ENCODE measurements around the gene GTPBP3. TPM values are rescaled to one million over a fixed set of nuclear protein-coding genes. Genes with fewer than 3 reads are reported as not detected.
"Not testable (repeated sequence)": the region's sequence is repeated elsewhere in the genome, so short reads cannot be mapped to it uniquely, and the experiment has no call there.

Gene GTPBP3
- total RNA-seq, 3 donors from 2014 or later = 96.4 to 122 (median 106) TPM

DNA sequence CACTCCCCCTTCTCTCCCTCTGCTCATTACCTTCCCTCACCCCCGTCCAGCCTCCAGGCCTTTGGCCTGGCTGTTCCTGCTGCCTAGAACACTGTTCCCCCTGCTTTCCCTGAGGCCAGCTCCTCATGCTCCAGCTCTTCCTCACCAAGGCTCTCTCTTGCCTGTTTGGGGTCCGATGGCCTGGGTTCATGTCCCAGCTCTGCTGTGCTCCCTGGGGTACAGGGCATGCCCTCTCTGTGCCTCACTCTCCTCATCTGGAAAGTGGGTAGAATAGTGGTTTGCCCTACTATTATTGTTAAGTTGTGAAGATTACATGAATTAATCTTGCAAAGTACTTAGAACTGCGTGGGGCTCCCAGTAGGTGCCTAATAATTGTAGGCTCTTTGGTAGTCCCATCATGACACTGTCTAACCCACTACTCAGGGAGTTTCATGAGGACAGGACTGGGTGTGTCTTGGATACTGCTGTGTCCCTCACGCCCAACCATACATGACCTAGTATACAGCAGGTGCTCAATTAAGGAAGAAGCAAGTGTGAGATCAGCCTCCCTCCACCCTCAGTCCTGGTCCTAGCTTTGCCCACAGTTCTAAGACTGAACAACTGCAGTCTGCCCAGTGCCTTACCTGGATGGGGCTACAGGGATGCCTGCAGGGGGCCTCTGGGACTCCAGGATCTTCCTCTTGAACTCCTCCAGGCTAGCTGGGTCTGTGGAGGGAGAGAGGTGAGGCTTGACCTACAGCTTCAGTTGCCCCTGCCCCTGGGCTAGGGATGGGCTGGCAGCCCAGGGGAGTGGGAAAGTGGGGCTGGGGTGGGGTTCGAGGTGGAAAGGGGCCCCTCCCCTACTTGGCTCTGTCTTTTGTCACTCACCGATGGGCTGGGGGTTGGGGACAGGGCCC, 22.8 kb downstream of the GTPBP3 start:
- Mint-ChIP-seq H3K9me3 (no peaks in the 10 kb centered on the region), H3K4me1 (ENCODE audit: low read depth) (no peaks in the 10 kb centered on the region), H3K36me3 (ENCODE audit: insufficient read depth) (no peaks in the 10 kb centered on the region), H3K4me3 (no peak overlapping the region), H3K27me3 (ENCODE audit: low read depth) (peaks cover 2% of the 10 kb centered on the region)
- ATAC-seq = no peak
- no peak for DNase-seq

DNA sequence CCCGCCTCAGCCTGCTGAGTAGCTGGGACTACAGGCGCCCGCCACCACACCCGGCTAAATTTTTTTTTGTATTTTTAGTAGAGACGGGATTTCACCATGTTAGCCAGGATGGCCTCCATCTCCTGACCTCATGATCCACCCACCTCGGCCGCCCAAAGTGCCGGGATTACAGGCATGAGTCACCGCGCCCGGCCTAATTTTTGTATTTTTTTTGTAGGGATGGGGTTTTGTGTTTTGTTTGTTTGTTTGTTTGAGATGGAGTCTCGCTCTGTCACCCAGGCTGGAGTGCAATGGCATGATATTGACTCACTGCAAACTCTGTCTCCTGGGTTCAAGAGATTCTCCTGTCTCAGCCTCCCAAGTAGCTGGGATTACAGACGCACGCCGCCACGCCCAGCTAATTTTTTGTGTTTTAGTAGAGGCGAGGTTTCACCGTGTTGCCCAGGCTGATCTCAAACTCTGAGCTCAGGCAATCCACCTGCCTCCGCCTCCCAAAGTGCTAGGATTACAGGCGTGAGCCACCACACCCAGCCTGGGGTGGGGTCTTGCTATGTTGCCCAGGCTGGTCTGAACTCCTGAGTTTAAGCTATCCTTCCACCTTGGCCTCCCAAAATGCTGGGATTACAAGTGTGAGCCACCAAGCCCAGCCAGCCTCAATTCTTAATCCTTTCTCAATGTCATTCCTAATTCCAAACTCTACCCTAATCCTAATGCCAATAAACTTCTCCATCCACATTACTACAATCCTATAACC, 26.7 kb downstream of the GTPBP3 start:
- not testable (repeated sequence) for H3K36me3 Mint-ChIP-seq (ENCODE audit: insufficient read depth); DNase-seq; H3K27me3 Mint-ChIP-seq (ENCODE audit: low read depth); ATAC-seq; H3K4me3 Mint-ChIP-seq; H3K9me3 Mint-ChIP-seq; H3K4me1 Mint-ChIP-seq (ENCODE audit: low read depth)

DNA sequence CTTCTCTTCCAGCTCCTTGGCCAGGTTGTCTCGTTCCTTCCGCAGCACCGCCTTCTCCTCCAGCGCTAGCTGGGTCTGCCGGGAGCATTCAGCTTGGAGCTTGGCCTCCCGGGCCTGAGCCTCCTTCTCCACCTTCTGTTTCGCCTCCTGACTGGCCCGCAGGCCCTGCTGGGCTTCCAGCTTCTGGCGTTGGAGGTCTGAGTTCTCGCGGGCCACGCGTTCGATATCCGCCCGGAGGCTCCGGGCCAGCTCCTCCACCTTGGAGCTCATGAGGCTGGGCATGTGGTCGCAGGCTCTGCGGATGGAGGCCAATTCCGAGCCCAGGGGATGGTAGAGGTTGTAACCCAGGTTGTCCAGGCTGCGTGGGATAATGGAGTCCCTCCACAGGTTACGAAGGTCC, 28.0 kb downstream of the GTPBP3 start:
- DNase-seq = no peak
- Mint-ChIP-seq H3K4me1 (ENCODE audit: low read depth) (peaks cover 3% of the 10 kb centered on the region), H3K36me3 (ENCODE audit: insufficient read depth) (no peaks in the 10 kb centered on the region), H3K27me3 (ENCODE audit: low read depth) (peaks cover 10% of the 10 kb centered on the region), H3K9me3 (no peaks in the 10 kb centered on the region), H3K4me3 (no peak overlapping the region)
- no peak for ATAC-seq

DNA sequence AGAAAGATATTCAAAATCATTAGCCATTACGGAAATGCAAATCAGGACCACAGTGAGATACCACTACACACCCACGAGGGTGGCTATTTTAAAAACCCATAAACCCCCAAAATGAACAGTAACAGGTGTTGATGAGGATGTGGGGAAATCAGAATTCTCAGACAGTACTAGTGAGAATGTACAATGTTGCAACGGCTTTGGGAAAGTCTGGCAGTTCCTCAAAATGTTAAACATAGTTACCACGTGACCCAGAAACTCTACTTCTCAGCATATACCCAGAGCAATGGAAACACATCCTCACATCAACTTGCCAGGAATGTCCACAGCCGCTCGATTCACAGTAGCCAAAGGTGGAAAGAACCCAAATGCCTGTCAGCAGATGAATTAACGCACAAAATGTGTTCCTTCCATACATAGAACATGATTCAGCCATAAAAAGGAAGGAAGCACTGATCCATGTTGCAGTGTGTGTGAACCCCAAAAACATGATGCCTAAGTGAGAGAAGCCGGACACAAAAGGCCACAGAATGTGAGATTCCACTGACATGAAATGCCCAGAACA, 32.8 kb downstream of the GTPBP3 start:
- ATAC-seq = no peak
- no peak for DNase-seq
- no peaks in the 10 kb centered on the region for H3K36me3 Mint-ChIP-seq (ENCODE audit: insufficient read depth)
- H3K27me3 Mint-ChIP-seq (ENCODE audit: low read depth) = peaks cover 11% of the 10 kb centered on the region
- H3K9me3 Mint-ChIP-seq = no peaks in the 10 kb centered on the region
- H3K4me1 Mint-ChIP-seq (ENCODE audit: low read depth) = peaks cover 3% of the 10 kb centered on the region
- H3K4me3 Mint-ChIP-seq = no peak overlapping the region

DNA sequence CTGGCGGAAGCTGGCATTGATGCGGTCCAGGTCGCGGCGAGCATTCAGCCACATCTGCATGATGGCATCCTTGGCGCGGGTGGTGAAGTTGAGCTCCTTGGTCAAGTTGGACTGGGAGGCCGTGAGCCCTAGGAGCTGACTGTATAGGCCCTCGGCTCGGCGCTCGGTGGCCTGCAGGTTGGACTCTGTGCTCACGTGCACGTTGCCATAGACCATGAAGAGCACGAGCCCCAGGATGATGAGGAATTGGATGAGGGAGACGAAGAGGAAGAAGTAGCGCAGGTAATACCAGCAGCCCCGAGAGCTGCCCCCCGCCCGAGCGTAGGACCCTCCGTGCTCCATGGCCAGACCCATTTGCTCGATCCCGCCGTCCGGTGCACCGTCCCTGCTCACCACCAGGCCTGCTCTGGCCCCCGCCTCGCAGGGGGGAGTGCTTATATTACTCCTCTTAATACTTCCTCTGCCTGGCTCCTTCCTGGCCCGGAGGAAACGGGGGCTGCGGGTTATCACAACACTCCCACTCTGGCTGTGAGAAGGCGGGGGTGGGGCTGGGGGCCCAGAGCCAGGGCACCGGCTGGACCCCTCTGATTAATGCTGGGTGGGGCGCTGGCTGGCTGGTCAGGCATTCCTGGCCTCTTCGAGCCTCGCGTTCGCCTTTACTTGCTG, 39.7 kb downstream of the GTPBP3 start, which contains the start of gene PLVAP:
TSS of gene PLVAP (minus strand) at position 408 of the 666 bp plus-strand sequence. CDS start at position 354, 54 bp downstream.
- no peak for ATAC-seq
- no peak within 1 kb of the TSS for H3K4me3 Mint-ChIP-seq

DNA sequence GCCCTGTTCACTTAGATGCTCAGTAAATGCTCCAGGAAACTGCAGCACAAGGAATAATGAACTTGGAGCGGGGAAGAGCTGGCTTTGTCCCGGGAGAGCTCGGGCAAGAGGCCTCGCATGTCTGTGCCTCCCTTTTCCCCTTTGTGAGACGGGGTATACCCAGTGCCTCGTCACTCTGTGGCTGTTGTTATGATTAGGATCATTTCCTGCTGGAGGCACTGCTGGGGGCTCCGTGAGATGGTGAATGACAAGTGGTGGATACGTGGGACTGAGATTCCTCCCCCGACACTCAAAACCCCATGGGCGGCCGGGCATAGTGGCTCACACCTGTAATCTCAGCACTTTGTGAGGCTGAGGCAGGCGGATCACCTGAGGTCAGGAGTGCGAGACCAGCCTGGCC, 40.9 kb downstream of the GTPBP3 start:
- Mint-ChIP-seq H3K4me1 (ENCODE audit: low read depth) (peaks cover 8% of the 10 kb centered on the region), H3K27me3 (ENCODE audit: low read depth) (peaks cover 14% of the 10 kb centered on the region), H3K36me3 (ENCODE audit: insufficient read depth) (no peaks in the 10 kb centered on the region), H3K9me3 (no peaks in the 10 kb centered on the region), H3K4me3 (no peak overlapping the region)
- DNase-seq (no peak), ATAC-seq (no peak)

More for the DNA sequence above, 39.7 kb downstream of the GTPBP3 start, which contains the start of gene PLVAP:
- H3K27me3 Mint-ChIP-seq (ENCODE audit: low read depth) = peaks cover 17% of the 10 kb centered on the region
- H3K4me1 Mint-ChIP-seq (ENCODE audit: low read depth) = peaks cover 3% of the 10 kb centered on the region
- no peak for DNase-seq
- no peaks in the 10 kb centered on the region for H3K9me3 Mint-ChIP-seq
- H3K36me3 Mint-ChIP-seq (ENCODE audit: insufficient read depth) = no peaks in the 10 kb centered on the region

DNA sequence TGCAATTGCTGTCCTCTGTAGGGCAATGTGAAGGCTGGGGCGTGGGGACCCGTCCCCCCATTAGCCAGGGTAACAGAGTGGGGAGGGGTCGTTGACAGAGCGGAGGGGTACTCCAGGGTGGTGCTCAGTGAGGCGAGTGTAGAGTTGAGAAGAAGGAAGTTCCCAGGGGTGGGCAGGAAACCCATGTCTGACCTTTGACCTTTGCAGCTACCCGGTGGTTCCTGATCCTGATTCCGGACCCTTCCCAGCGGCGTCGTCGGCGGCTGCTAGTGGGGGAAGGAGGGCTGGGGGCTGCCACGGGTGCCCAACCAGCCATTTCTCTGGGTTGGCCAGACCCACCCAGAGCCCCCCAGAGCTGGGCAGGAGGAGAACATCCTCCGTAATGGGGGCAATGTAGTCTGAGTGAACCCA, 41.9 kb downstream of the GTPBP3 start:
- ATAC-seq (no peak), DNase-seq (no peak)
- peak overlapping the region; percentile 6 for H3K4me3 Mint-ChIP-seq
- H3K36me3 Mint-ChIP-seq (ENCODE audit: insufficient read depth) = no peaks in the 10 kb centered on the region
- H3K9me3 Mint-ChIP-seq = no peaks in the 10 kb centered on the region
- H3K4me1 Mint-ChIP-seq (ENCODE audit: low read depth) = peaks cover 10% of the 10 kb centered on the region
- H3K27me3 Mint-ChIP-seq (ENCODE audit: low read depth) = peaks cover 14% of the 10 kb centered on the region

DNA sequence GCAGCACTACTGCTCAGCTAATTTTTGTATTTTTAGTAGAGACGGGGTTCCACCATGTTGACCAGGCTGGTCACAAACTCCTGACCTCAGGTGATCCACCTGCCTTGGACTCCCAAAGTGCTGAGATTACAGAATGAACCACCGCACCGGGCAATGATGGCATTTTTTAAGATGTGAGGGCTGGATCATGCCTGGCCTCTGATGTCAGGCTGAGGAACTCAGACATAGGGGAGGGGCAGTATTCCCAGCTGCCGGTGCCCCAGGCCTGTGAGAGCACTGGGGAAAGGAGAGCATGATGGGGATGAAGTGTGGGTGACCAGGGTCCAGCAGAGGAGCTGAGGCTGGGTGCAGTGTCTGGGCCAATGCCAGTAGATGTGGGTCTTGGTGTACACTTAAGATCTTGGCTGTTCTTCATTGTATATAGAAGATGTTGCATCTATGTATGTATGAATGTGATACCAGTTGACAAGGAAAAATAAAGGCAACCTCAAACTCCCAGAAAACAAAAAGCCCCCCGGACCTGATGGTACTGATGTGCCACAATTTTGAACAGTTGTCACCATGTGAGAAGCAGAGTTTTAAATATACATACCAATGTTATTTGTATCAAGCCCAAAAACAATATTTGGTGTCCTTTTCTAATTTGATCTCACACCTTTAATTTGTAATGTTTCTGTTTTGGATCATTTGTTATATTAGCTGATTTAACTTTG, 43.2 kb downstream of the GTPBP3 start:
- H3K4me1 Mint-ChIP-seq (ENCODE audit: low read depth) = peaks cover 10% of the 10 kb centered on the region
- H3K9me3 Mint-ChIP-seq = no peaks in the 10 kb centered on the region
- ATAC-seq (no peak), DNase-seq (no peak)
- no peaks in the 10 kb centered on the region for H3K36me3 Mint-ChIP-seq (ENCODE audit: insufficient read depth)
- no peak overlapping the region for H3K4me3 Mint-ChIP-seq
- peaks cover 14% of the 10 kb centered on the region for H3K27me3 Mint-ChIP-seq (ENCODE audit: low read depth)

DNA sequence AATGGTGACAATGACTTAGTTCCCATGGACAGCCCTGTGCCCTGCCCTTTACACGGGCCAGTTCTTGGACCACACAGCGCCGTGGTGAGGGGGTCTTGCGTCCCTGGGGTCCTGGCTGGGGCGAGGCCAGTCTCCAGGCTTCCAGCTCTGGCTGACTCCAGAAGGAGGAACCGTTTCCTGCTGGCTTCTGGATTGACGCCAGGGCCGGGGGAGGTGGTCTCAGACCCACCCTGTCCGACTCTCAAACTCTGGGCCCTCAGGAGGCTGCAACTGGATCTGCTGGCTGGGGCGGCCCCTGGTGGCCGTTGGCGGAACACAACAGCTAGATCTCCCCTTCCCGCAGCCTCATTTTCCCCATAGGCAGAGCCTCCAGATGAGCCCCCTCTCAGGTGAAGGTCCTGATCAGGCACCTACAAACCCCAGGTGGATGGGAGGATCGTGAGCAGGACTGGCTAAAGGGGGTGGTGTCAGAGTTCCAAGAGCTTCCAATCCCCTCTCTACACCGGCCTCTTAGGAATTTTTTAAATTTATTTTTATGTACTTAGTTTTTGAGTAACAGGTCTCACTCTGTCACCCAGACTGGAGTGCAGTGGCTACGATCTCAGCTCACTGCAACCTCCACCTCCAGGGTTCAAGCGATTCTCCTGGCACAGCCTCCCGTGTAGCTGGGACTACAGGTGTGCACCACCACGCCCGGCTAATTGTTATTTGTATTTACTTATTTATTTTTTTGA, 48.7 kb downstream of the GTPBP3 start:
- peak; percentile 45 to 60 for ATAC-seq
- Mint-ChIP-seq H3K36me3 (ENCODE audit: insufficient read depth) (no peaks in the 10 kb centered on the region), H3K27me3 (ENCODE audit: low read depth) (no peaks in the 10 kb centered on the region), H3K4me3 (no peak overlapping the region), H3K9me3 (no peaks in the 10 kb centered on the region), H3K4me1 (ENCODE audit: low read depth) (peaks cover 11% of the 10 kb centered on the region)
- DNase-seq = peak; percentile 49

DNA sequence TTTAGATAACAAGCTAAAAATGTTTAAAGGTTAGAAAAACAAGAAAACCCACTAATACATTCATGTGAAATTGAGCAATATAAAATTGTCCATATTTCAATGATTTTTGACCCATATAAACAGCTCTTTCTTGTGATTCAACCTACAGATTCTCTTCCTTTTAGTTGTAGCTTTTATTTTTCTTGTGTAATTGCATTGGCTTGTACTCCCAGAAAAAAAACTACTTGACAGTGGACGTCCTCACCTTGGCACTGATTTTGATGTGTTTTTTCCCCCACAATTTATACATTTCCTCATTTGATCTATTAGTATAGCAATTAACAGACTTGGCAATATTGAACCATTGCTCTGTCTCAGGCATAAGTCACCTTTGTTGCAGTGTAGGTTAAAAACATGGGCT, 51.9 kb downstream of the GTPBP3 start:
- H3K4me3 Mint-ChIP-seq = peak overlapping the region; percentile 33
- H3K9me3 Mint-ChIP-seq = no peaks in the 10 kb centered on the region
- ATAC-seq = no peak
- no peak for DNase-seq
- H3K36me3 Mint-ChIP-seq (ENCODE audit: insufficient read depth) = no peaks in the 10 kb centered on the region
- H3K4me1 Mint-ChIP-seq (ENCODE audit: low read depth) = peaks cover 14% of the 10 kb centered on the region
- H3K27me3 Mint-ChIP-seq (ENCODE audit: low read depth) = no peaks in the 10 kb centered on the region

DNA sequence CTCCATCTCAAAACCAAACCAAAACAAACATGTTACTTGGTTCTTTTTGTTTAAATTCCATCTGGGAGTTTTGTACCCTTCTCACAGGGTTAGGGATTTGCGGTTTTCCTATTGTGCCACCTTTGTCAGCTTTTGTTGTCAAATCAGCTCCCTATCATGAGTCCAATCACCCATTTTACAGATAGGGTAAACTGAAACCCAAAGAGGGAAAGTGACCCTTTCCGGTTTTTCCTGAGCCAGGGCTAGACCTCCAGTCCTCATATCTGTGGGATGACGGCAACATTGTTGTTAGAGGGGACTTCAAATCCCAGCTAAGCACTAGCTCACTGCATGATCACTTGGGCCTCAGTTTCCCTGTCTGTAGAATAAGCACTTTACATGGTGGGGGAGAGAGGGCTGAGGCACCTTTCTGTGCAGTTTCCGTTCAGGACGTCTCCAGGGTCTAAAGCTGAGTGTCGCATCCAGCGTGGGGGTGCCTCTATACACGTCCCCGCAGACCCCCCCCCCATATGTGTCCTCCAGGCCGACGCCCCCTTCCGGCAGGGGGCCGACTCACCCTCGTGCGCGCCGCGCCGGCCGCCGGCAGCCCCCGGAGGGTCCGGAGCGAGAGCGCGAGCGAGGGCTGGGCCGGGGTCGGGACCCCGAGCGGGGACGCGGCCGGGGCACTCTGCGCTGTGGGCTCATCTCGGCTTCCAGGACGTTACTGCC, 52.8 kb downstream of the GTPBP3 start:
- DNase-seq = no peak
- Mint-ChIP-seq H3K9me3 (no peaks in the 10 kb centered on the region), H3K4me1 (ENCODE audit: low read depth) (peaks cover 20% of the 10 kb centered on the region), H3K36me3 (ENCODE audit: insufficient read depth) (no peaks in the 10 kb centered on the region), H3K27me3 (ENCODE audit: low read depth) (no peaks in the 10 kb centered on the region), H3K4me3 (peak overlapping the region; percentile 87)
- ATAC-seq = no peak

DNA sequence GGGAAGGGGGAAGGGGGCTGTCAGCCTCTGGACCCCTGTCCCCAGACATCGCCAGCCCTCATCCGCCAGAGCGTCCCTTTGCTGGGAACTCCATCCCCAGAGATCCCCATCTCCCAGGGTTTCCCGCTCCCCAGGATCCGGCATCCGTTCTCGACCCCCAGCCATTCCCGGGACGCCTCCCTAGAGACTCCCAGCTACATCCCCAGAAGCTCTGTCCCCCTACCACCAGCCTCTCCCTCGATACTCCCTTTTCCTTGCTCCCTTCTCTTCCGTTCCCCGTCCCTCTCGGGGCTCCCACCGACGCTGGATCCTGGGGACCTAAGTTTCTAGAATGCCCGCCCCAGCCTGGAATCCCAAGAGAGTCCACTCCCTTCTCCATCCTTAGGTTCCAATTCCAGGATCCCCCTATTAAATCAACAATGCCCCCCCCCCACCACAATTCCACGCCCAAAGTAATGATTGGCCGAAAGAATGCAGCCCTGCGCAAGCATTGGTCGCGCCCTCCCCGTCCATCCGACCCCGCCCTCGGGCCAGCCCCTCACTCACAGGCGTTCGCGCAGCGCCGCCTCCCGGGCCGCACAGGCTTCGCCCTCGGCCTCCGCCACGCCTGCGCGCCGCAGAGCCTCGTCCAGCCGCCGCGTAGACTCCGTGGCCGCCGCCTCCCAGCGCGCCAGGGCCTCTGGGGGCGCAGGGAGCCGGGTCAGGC, 53.5 kb downstream of the GTPBP3 start:
- H3K4me3 Mint-ChIP-seq = peak overlapping the region; percentile 87
- H3K4me1 Mint-ChIP-seq (ENCODE audit: low read depth) = peaks cover 22% of the 10 kb centered on the region
- ATAC-seq (peak; percentile 99 to 100), DNase-seq (peak; percentile 83)
- H3K9me3 Mint-ChIP-seq = no peaks in the 10 kb centered on the region
- no peaks in the 10 kb centered on the region for H3K27me3 Mint-ChIP-seq (ENCODE audit: low read depth)
- H3K36me3 Mint-ChIP-seq (ENCODE audit: insufficient read depth) = no peaks in the 10 kb centered on the region
